ENCODE results near the gene PRDM15.

The PRDM15 gene

GRCh38 chr21:41780337-41781049, 98.7 kb downstream of the PRDM15 start:
- no peak for DNase-seq

- no peak for DNase-seq
Observed at GRCh38 chr21:41779659-41780058, 99.5 kb downstream of the PRDM15 start.

GRCh38 chr21:41778930-41779600, 100.1 kb downstream of the PRDM15 start:
- DNase-seq: no peak

- peak in 51 of 56 donors; percentile 7 to 82 (median 50) for DNase-seq
Observed at GRCh38 chr21:41777951-41778815, 101.0 kb downstream of the PRDM15 start.

GRCh38 chr21:41776778-41777177, 102.4 kb downstream of the PRDM15 start:
- no peak for DNase-seq

- DNase-seq: no peak
Observed at GRCh38 chr21:41775149-41775472, 104.0 kb downstream of the PRDM15 start.

GRCh38 chr21:41774467-41775148, 104.5 kb downstream of the PRDM15 start:
- DNase-seq: no peak

- DNase-seq: no peak
Observed at GRCh38 chr21:41772351-41773080, 106.6 kb downstream of the PRDM15 start.

- no peak for DNase-seq
Observed at GRCh38 chr21:41771625-41771945, 107.6 kb downstream of the PRDM15 start.

- no peak for DNase-seq
Observed at GRCh38 chr21:41770901-41771624, 108.1 kb downstream of the PRDM15 start.

- DNase-seq: no peak
Observed at GRCh38 chr21:41769933-41770332, 109.2 kb downstream of the PRDM15 start.

GRCh38 chr21:41769521-41769920, 109.6 kb downstream of the PRDM15 start:
- no peak for DNase-seq

- DNase-seq: no peak
Observed at GRCh38 chr21:41769111-41769510, 110.0 kb downstream of the PRDM15 start.

- DNase-seq: no peak
Observed at GRCh38 chr21:41768437-41769042, 110.6 kb downstream of the PRDM15 start.

GRCh38 chr21:41767606-41768436, 111.3 kb downstream of the PRDM15 start:
- no peak for DNase-seq

- no peak for DNase-seq
Observed at GRCh38 chr21:41766883-41767605, 112.1 kb downstream of the PRDM15 start, which contains the start of gene RIPK4. RIPK4 (minus strand) TSS chr21:41767052; CDS start chr21:41767041, 11 bp downstream.

- no peak for DNase-seq
Observed at GRCh38 chr21:41765973-41766882, 112.9 kb downstream of the PRDM15 start.

Measured in amygdala (tissue), 56 donors.